HEK293 (cell line): ENCODE data around the gene MTHFD1L.

Experiments
- CTCF ChIP-seq: fragments of 450-650 bp; formaldehyde crosslinking; IDR thresholded peaks from 2 replicates; pipeline ENCODE4 v1.5.1; 2016; ENCODE audit warnings: missing biosample characterization, missing genetic modification characterization
- HOXD13 ChIP-seq: sonication (generic); formaldehyde crosslinking; IDR thresholded peaks from 2 replicates; pipeline ENCODE4 v1.8.0; 2022; ENCODE audit warnings: missing genetic modification reagents, borderline replicate concordance
- REST ChIP-seq: fragments of 450-650 bp; formaldehyde crosslinking; IDR thresholded peaks from 2 replicates; pipeline ENCODE4 v1.5.1; 2016; ENCODE audit warnings: missing biosample characterization, missing genetic modification characterization
- SCRT2 ChIP-seq: fragments of 450-650 bp; formaldehyde crosslinking; IDR thresholded peaks from 2 replicates; pipeline ENCODE4 v1.5.1; 2016; ENCODE audit warnings: missing biosample characterization, missing genetic modification characterization
- ZNF549 ChIP-seq: fragments of 450-650 bp; IDR thresholded peaks from 2 replicates; pipeline ENCODE4 v1.5.1; 2018; ENCODE audit warnings: missing biosample characterization, missing genetic modification characterization, mild to moderate bottlenecking, inconsistent platforms, moderate library complexity

GRCh38 chr6:151004383-151005024 is 139.0 kb downstream of the MTHFD1L start:
- no peak for TF ChIP-seq HOXD13
- no peak for TF ChIP-seq CTCF (tag by site-specific recombination)
- no peak for TF ChIP-seq REST (tag by site-specific recombination)
- no peak for TF ChIP-seq ZNF549 (tag by site-specific recombination)
- no peak for TF ChIP-seq SCRT2
